CD14-positive monocyte (primary cell): Measurements from ENCODE around the gene PIR. TPM values are rescaled to one million over a fixed set of nuclear protein-coding genes. Genes with fewer than 3 reads are reported as not detected.

ENCODE experiments used
- DNase-seq, 3 donors: peaks; one replicate each; pipeline ENCODE4 v3.0.0-alpha.2; 2011 to 2022
- H2AFZ ChIP-seq: 2 replicates; pipeline ENCODE4 v1.6.0; 2012; ENCODE audit warnings: mild to moderate bottlenecking, low read depth, low read length, inconsistent platforms; ENCODE audit not compliant: insufficient read depth, poor library complexity, severe bottlenecking
- H3K27ac ChIP-seq, 2 donors: 1 replicate in 1 of 2; 2 replicates in 1 of 2; pipeline ENCODE4 v1.5.1; 2012 to 2013; ENCODE audit warnings: low read length in 2 of 2, control low read depth in 1 of 2, inconsistent platforms in 1 of 2, low read depth in 1 of 2, mild to moderate bottlenecking in 1 of 2
- H3K27me3 ChIP-seq, 2 donors: one replicate each; pipeline versions ENCODE4 v1.6.0 to v1.6.1; 2011 to 2013; ENCODE audit warnings: low read length in 2 of 2; ENCODE audit not compliant: control insufficient read depth in 2 of 2, insufficient read depth in 2 of 2
- H3K36me3 ChIP-seq, 2 donors: replicated peaks in 1 of 2; 1 replicate in 1 of 2; 2 replicates in 1 of 2; pipeline versions ENCODE4 v1.5.1 to v1.6.1; 2012 to 2013; ENCODE audit warnings: low read length in 2 of 2, control low read depth in 1 of 2, inconsistent platforms in 1 of 2, mild to moderate bottlenecking in 1 of 2; ENCODE audit not compliant: insufficient read depth in 2 of 2, control insufficient read depth in 1 of 2
- H3K4me1 ChIP-seq, 2 donors: 1 replicate in 1 of 2; 2 replicates in 1 of 2; pipeline versions ENCODE4 v1.5.1 to v1.6.1; 2012 to 2013; ENCODE audit warnings: low read length in 2 of 2, control low read depth in 1 of 2, inconsistent platforms in 1 of 2, mild to moderate bottlenecking in 1 of 2, moderate library complexity in 1 of 2; ENCODE audit not compliant: insufficient read depth in 2 of 2, control insufficient read depth in 1 of 2
- H3K4me2 ChIP-seq: replicated peaks from 2 replicates; pipeline ENCODE3; 2012; ENCODE audit warnings: low read length, moderate library complexity, mild to moderate bottlenecking; ENCODE audit not compliant: poor library complexity, severe bottlenecking; ENCODE audit errors: extremely low read depth
- H3K4me3 ChIP-seq, 3 experiments: fragments of 200-600 bp in 1 of 3; sonication (generic) in 1 of 3; replicated peaks in 1 of 3; 1 replicate in 2 of 3; 2 replicates in 1 of 3; pipeline ENCODE4 v1.5.1; 2011 to 2013; ENCODE audit warnings: low read length in 3 of 3, mild to moderate bottlenecking in 3 of 3, control low read depth in 2 of 3, low read depth in 2 of 3, inconsistent platforms in 1 of 3, moderate library complexity in 1 of 3
- H3K79me2 ChIP-seq: 2 replicates; pipeline ENCODE4 v1.6.0; 2012; ENCODE audit warnings: mild to moderate bottlenecking, control low read depth, inconsistent platforms, low read length, moderate library complexity; ENCODE audit not compliant: insufficient read depth
- H3K9ac ChIP-seq: 2 replicates; pipeline ENCODE4 v1.6.0; 2017; ENCODE audit warnings: low read length, mild to moderate bottlenecking; ENCODE audit not compliant: insufficient read depth, poor library complexity, severe bottlenecking
- H3K9me3 ChIP-seq, 2 donors: replicated peaks in 1 of 2; 1 replicate in 1 of 2; 2 replicates in 1 of 2; pipeline versions ENCODE4 v1.5.1 to v1.6.1; 2012 to 2013; ENCODE audit warnings: low read length in 2 of 2, control low read depth in 1 of 2; ENCODE audit not compliant: control insufficient read depth in 1 of 2, insufficient read depth in 1 of 2
- H4K20me1 ChIP-seq: 2 replicates; pipeline ENCODE4 v1.6.0; 2012; ENCODE audit warnings: mild to moderate bottlenecking, low read length, control low read depth, moderate library complexity; ENCODE audit not compliant: insufficient read depth
- H3K27ac Mint-ChIP-seq, 7 donors: one replicate each; pipeline ENCODE4 v1.8.0; 2020; ENCODE audit warnings: mild to moderate bottlenecking in 7 of 7, mixed read lengths in 7 of 7, moderate library complexity in 6 of 7, inconsistent platforms in 2 of 7
- H3K27me3 Mint-ChIP-seq, 3 donors: one replicate each; pipeline ENCODE4 v1.8.0; 2021 to 2022; ENCODE audit warnings: low read depth in 3 of 3, mild to moderate bottlenecking in 3 of 3, mixed read lengths in 3 of 3, moderate library complexity in 3 of 3, inconsistent platforms in 1 of 3
- H3K36me3 Mint-ChIP-seq, 2 donors: one replicate each; pipeline ENCODE4 v1.8.0; 2020; ENCODE audit warnings: mixed read lengths in 2 of 2, inconsistent platforms in 1 of 2, mild to moderate bottlenecking in 1 of 2
- H3K4me1 Mint-ChIP-seq: one replicate; pipeline ENCODE4 v1.8.0; 2020; ENCODE audit warnings: mild to moderate bottlenecking, mixed read lengths
- H3K4me3 Mint-ChIP-seq, 2 donors: one replicate each; pipeline ENCODE4 v1.8.0; 2020; ENCODE audit warnings: mild to moderate bottlenecking in 2 of 2, mixed read lengths in 2 of 2, moderate library complexity in 1 of 2
- H3K9me3 Mint-ChIP-seq, 7 donors: one replicate each; pipeline ENCODE4 v1.8.0; 2020 to 2022; ENCODE audit warnings: mixed read lengths in 7 of 7, mild to moderate bottlenecking in 6 of 7, moderate library complexity in 6 of 7, inconsistent platforms in 2 of 7
- CTCF ChIP-seq: fragments of 200-600 bp; IDR thresholded peaks from one replicate; pipeline ENCODE4 v1.8.0; 2022; ENCODE audit warnings: antibody characterized with exemption, mild to moderate bottlenecking
- WGBS: methylation state at CpG from one replicate; pipeline ENCODE4 v1.1.5; 2013; ENCODE audit warnings: missing lambda C conversion rate; ENCODE audit not compliant: insufficient coverage; 5-methylcytosine and 5-hydroxymethylcytosine counted together
- intact Hi-C, 2 donors: fragments of 100-400 bp; cut with micrococcal nuclease; formaldehyde crosslinking; loops; one replicate each; pipeline versions ENCODE4 v1.15.0 to v1.15.1; 2023
- polyA plus RNA-seq, 3 donors: library from polyadenylated mRNA; depleted of rRNA in 1 of 3; unstranded in 2 of 3; stranded (reverse) in 1 of 3; fragments of 300-500 nt in 2 of 3; fragments of >200 nt in 1 of 3; fragmentation: Illumina TruSeq in 2 of 3; gene quantifications; 1 replicate in 2 of 3; 2 replicates in 1 of 3; pipeline ENCODE4 v1.2.3, GENCODE V29; 2012 to 2021

PIR gene
- polyA plus RNA-seq, 3 donors, result 0.05 to 0.23 TPM; not detected in 1

- Mint-ChIP-seq H3K36me3 (no peaks in the 10 kb centered on the region), H3K27ac (no peak overlapping the region), H3K4me3 (no peak overlapping the region), H3K4me1 (peaks cover 28% of the 10 kb centered on the region), H3K27me3 (peaks cover 0 to 65% (median 2%) of the 10 kb centered on the region in 3 donors), H3K9me3 (peaks cover 0 to 12% (median 0%) of the 10 kb centered on the region in 7 donors)
- Histone ChIP-seq H2AFZ (no peak overlapping the region), H3K79me2 (no peaks in the 10 kb centered on the region), H4K20me1 (no peaks in the 10 kb centered on the region), H3K36me3 (no peaks in the 10 kb centered on the region), H3K4me3 (no peak overlapping the region), H3K9ac (no peak overlapping the region), H3K9me3 (no peaks in the 10 kb centered on the region), H3K4me1 (peaks cover 8 to 9% of the 10 kb centered on the region in 2 donors), H3K27ac (no peak overlapping the region), H3K27me3 (peaks cover 0 to 57% of the 10 kb centered on the region in 2 donors), H3K4me2 (no peak overlapping the region)
- TF ChIP-seq CTCF, result no peak
- intact Hi-C loops, result no loop called here
- no CpG with 5 or more reads among the region's 4 CpGs for WGBS
- no peak for DNase-seq
Observed at GRCh38 chrX:15496824-15497223, 3.7 kb upstream of the PIR start.

GRCh38 chrX:15495801-15496200 is 2.7 kb upstream of the PIR start:
- no peaks in the 10 kb centered on the region for H4K20me1 ChIP-seq
- Mint-ChIP-seq H3K4me1 (peaks cover 18% of the 10 kb centered on the region), H3K4me3 (no peak overlapping the region), H3K36me3 (no peaks in the 10 kb centered on the region), H3K27ac (no peak overlapping the region), H3K27me3 (peaks cover 0 to 62% (median 3%) of the 10 kb centered on the region in 3 donors), H3K9me3 (peaks cover 0 to 12% (median 0%) of the 10 kb centered on the region in 7 donors)
- H3K9ac ChIP-seq, result no peak overlapping the region
- H3K4me2 ChIP-seq, result no peak overlapping the region
- peaks cover 6 to 9% of the 10 kb centered on the region in 2 donors for H3K4me1 ChIP-seq
- H3K36me3 ChIP-seq, result no peaks in the 10 kb centered on the region
- 100% methylated on average over 1 of the region's 4 CpGs for WGBS
- no peak for DNase-seq
- TF ChIP-seq CTCF, result no peak
- no peak overlapping the region for H3K4me3 ChIP-seq
- intact Hi-C loops, result no loop called here
- no peak overlapping the region for H2AFZ ChIP-seq
- no peaks in the 10 kb centered on the region for H3K9me3 ChIP-seq
- no peaks in the 10 kb centered on the region for H3K79me2 ChIP-seq
- H3K27ac ChIP-seq, result no peak overlapping the region
- peaks cover 0 to 58% of the 10 kb centered on the region in 2 donors for H3K27me3 ChIP-seq
